ENCODE results near the gene LTBP3. TPM values are rescaled to one million over a fixed set of nuclear protein-coding genes. Genes with fewer than 3 reads are reported as not detected.
A peak's percentile ranks its signal among the peaks of the same experiment; 100 is the strongest.

LTBP3 gene
- total and polyA plus RNA-seq, 9 of the 15 experiments (the other 6 are each of a cell fraction or from before 2014, with no cell fraction given) = 0.06 to 20.5 (median 4.8) TPM

GRCh38 chr11:65524741-65525545, 33.2 kb downstream of the LTBP3 start, which contains the start of gene SCYL1 (continued):
- TF ChIP-seq MBD1 (CRISPR knock-in tag; IDR thresholded peaks at IDR 0.05) = no peak
- peak; percentile 44; the same call in 1 of the 2 replicates for TF ChIP-seq ZBTB17 (CRISPR knock-in tag; IDR thresholded peaks at IDR 0.05)
- no peak for TF ChIP-seq ZNF583 (CRISPR knock-in tag; IDR thresholded peaks at IDR 0.05)
- TF ChIP-seq ZFX (CRISPR knock-in tag; IDR thresholded peaks at IDR 0.05) = peak; percentile 100
- TF ChIP-seq TAF9B (IDR thresholded peaks at IDR 0.05; ENCODE audit: partially characterized antibody) = no peak
- peak; percentile 44 for TF ChIP-seq NEUROD1 (IDR thresholded peaks at IDR 0.05; ENCODE audit: borderline replicate concordance, low read depth, low read length, partially characterized antibody)
- no peak for TF ChIP-seq ATF1 (CRISPR knock-in tag; IDR thresholded peaks at IDR 0.05)
- peak; percentile 69 for TF ChIP-seq ATF1 (tag; IDR thresholded peaks at IDR 0.05)
- TF ChIP-seq SIN3B (IDR thresholded peaks at IDR 0.05; ENCODE audit: low read depth) = peak; percentile 50; the same call in 1 of the 2 replicates
- peak; percentile 78; the same call in 1 of the 2 replicates for TF ChIP-seq PRMT5 (CRISPR knock-in tag; IDR thresholded peaks at IDR 0.05)
- TF ChIP-seq JUN (IDR thresholded peaks at IDR 0.05; ENCODE audit: borderline replicate concordance, low read depth, low read length) = no peak; the same call in 1 of the 2 replicates
- no peak for TF ChIP-seq JUN (CRISPR knock-in tag; IDR thresholded peaks at IDR 0.05; ENCODE audit: borderline replicate concordance)
- TF ChIP-seq TBP (optimal IDR thresholded peaks at IDR 0.05; ENCODE audit: low read depth, low read length) = peak; percentile 35
- TF ChIP-seq E2F6 (IDR thresholded peaks at IDR 0.05; ENCODE audit: borderline replicate concordance in 1 of 2, extremely low read depth in 1 of 2, insufficient read depth in 1 of 2, insufficient read length in 1 of 2, low read depth in 1 of 2, low read length in 1 of 2, poor library complexity in 1 of 2, severe bottlenecking in 1 of 2) = peak in 1 of 2 experiments; percentile 24
- no peak for TF ChIP-seq ZNF740 (CRISPR knock-in tag; IDR thresholded peaks at IDR 0.05)
- TF ChIP-seq ZNF740 (tag; IDR thresholded peaks at IDR 0.05) = peak in 1 of 2 experiments; percentile 95; a peak in 2 of 4 replicates
- TF ChIP-seq RCOR1 (IDR thresholded peaks at IDR 0.05; ENCODE audit: borderline replicate concordance in 1 of 2, low read depth in 2 of 2, low read length in 2 of 2) = no peak
- peak; percentile 32; the same call in 1 of the 2 replicates for TF ChIP-seq THAP12 (CRISPR knock-in tag; IDR thresholded peaks at IDR 0.05)
- peak; percentile 76 for TF ChIP-seq TFE3 (CRISPR knock-in tag; IDR thresholded peaks at IDR 0.05)
